SK-N-SH treated with all-trans-retinoic acid at 6 μM for 48 hours (cell line): ENCODE data around the gene VTI1A.

ENCODE experiments used
- ATAC-seq: fragments of 200-7000 bp; cut with Tn5 transposase; 3 replicates; pipeline ENCODE4 v1.9.1; 2020; ENCODE audit warnings: mild to moderate bottlenecking, moderate library complexity
- ARNTL ChIP-seq: fragments of 450-650 bp; formaldehyde crosslinking; IDR thresholded peaks from 2 replicates; pipeline ENCODE4 v1.5.0; 2020; ENCODE audit warnings: low read depth, mild to moderate bottlenecking, moderate library complexity, borderline replicate concordance
- BACH2 ChIP-seq: fragments of 250-450 bp; sonication (Bioruptor Pico); IDR thresholded peaks from 2 replicates; pipeline ENCODE4 v1.9.0; 2021; ENCODE audit warnings: mild to moderate bottlenecking, borderline replicate concordance
- ESRRG ChIP-seq: fragments of 250-450 bp; sonication (Bioruptor Pico); IDR thresholded peaks from 2 replicates; pipeline ENCODE4 v1.6.1; 2021; ENCODE audit warnings: mild to moderate bottlenecking
- GLIS3 ChIP-seq: fragments of 250-450 bp; sonication (Bioruptor Pico); IDR thresholded peaks from 2 replicates; pipeline ENCODE4 v1.5.0; 2020; ENCODE audit warnings: mild to moderate bottlenecking, moderate library complexity
- ISL1 ChIP-seq: fragments of 250-450 bp; sonication (Bioruptor Pico); IDR thresholded peaks from 2 replicates; pipeline ENCODE4 v2.1.2; 2022; ENCODE audit warnings: mild to moderate bottlenecking, moderate library complexity
- OSR1 ChIP-seq: fragments of 250-450 bp; sonication (Bioruptor Pico); IDR thresholded peaks from 2 replicates; pipeline ENCODE4 v1.8.0; 2022; ENCODE audit warnings: moderate library complexity, mild to moderate bottlenecking, inconsistent platforms
- PPARA ChIP-seq: fragments of 250-450 bp; sonication (Bioruptor Pico); IDR thresholded peaks from 2 replicates; pipeline ENCODE4 v1.5.0; 2020; ENCODE audit warnings: mild to moderate bottlenecking, borderline replicate concordance
- RARB ChIP-seq: fragments of 250-450 bp; sonication (Bioruptor Pico); IDR thresholded peaks from 2 replicates; pipeline ENCODE4 v1.8.0; 2021; ENCODE audit warnings: mild to moderate bottlenecking, moderate library complexity
- SNAI2 ChIP-seq: fragments of 250-450 bp; sonication (Bioruptor Pico); IDR thresholded peaks from 2 replicates; pipeline ENCODE4 v1.5.0; 2020; ENCODE audit warnings: mild to moderate bottlenecking, moderate library complexity
- ZC3H10 ChIP-seq: fragments of 250-450 bp; sonication (Bioruptor Pico); IDR thresholded peaks from 2 replicates; pipeline ENCODE4 v1.5.1; 2021; ENCODE audit warnings: mild to moderate bottlenecking, moderate library complexity
- ZFP30 ChIP-seq: fragments of 450-650 bp; formaldehyde crosslinking; IDR thresholded peaks from 2 replicates; pipeline ENCODE4 v1.5.0; 2022; ENCODE audit warnings: mild to moderate bottlenecking, moderate library complexity
- ZNF565 ChIP-seq: fragments of 450-650 bp; formaldehyde crosslinking; conservative IDR thresholded peaks from 2 replicates; pipeline ENCODE4 v1.5.0; 2020; ENCODE audit warnings: low read depth, mild to moderate bottlenecking, moderate library complexity
- ZNF8 ChIP-seq: fragments of 450-650 bp; formaldehyde crosslinking; IDR thresholded peaks from 2 replicates; pipeline ENCODE4 v1.5.0; 2020; ENCODE audit warnings: mild to moderate bottlenecking, moderate library complexity
- TF ChIP-seq, protein P1 (sequence below): fragments of 250-450 bp; sonication (Bioruptor Pico); IDR thresholded peaks from 2 replicates; pipeline ENCODE4 v1.5.0; 2020; ENCODE audit warnings: mild to moderate bottlenecking, moderate library complexity
- TF ChIP-seq, protein P2 (sequence below): fragments of 250-450 bp; sonication (Bioruptor Pico); IDR thresholded peaks from 2 replicates; pipeline ENCODE4 v1.8.0; 2020; ENCODE audit warnings: mild to moderate bottlenecking, moderate library complexity, borderline replicate concordance
- TF ChIP-seq, protein P3 (sequence below): fragments of 250-450 bp; sonication (Bioruptor Pico); IDR thresholded peaks from 2 replicates; pipeline ENCODE4 v1.5.1; 2020; ENCODE audit warnings: low read depth, mild to moderate bottlenecking, moderate library complexity
- TF ChIP-seq, protein P4 (sequence below): fragments of 250-450 bp; sonication (Bioruptor Pico); IDR thresholded peaks from 2 replicates; pipeline ENCODE4 v1.8.0; 2021; ENCODE audit warnings: low read depth, mild to moderate bottlenecking, moderate library complexity, borderline replicate concordance
- TF ChIP-seq, protein P5 (sequence below): fragments of 250-450 bp; sonication (Bioruptor Pico); IDR thresholded peaks from 2 replicates; pipeline ENCODE4 v1.5.1; 2021; ENCODE audit warnings: mild to moderate bottlenecking, moderate library complexity

The VTI1A gene

DNA sequence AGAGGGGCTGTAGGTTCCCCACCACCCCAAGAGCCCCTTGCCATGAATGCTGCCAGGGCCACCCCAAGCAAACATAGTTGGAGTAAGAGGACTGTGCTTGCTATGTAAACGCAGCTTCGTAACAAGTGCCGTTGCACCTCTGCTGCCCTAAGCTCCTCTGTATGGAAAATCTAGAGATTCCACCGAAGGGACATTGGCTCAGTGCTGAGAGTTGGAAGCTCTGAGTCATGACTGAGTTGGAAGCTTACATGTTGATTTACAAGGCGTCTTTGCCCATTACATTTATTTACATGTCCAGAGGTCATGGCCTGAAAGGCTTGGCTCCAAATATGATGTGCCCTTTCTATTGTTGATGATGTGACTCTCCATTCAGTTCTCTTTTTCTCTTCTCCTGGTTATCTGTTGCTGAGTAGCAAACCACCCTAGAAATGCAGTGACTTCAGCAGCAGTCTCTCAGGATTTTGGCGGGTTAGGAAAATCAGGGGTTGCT, 270.0 kb downstream of the VTI1A start (continued):
- TF ChIP-seq, protein P1, sequence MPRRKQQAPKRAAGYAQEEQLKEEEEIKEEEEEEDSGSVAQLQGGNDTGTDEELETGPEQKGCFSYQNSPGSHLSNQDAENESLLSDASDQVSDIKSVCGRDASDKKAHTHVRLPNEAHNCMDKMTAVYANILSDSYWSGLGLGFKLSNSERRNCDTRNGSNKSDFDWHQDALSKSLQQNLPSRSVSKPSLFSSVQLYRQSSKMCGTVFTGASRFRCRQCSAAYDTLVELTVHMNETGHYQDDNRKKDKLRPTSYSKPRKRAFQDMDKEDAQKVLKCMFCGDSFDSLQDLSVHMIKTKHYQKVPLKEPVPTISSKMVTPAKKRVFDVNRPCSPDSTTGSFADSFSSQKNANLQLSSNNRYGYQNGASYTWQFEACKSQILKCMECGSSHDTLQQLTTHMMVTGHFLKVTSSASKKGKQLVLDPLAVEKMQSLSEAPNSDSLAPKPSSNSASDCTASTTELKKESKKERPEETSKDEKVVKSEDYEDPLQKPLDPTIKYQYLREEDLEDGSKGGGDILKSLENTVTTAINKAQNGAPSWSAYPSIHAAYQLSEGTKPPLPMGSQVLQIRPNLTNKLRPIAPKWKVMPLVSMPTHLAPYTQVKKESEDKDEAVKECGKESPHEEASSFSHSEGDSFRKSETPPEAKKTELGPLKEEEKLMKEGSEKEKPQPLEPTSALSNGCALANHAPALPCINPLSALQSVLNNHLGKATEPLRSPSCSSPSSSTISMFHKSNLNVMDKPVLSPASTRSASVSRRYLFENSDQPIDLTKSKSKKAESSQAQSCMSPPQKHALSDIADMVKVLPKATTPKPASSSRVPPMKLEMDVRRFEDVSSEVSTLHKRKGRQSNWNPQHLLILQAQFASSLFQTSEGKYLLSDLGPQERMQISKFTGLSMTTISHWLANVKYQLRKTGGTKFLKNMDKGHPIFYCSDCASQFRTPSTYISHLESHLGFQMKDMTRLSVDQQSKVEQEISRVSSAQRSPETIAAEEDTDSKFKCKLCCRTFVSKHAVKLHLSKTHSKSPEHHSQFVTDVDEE = no peak
- TF ChIP-seq, protein P2, sequence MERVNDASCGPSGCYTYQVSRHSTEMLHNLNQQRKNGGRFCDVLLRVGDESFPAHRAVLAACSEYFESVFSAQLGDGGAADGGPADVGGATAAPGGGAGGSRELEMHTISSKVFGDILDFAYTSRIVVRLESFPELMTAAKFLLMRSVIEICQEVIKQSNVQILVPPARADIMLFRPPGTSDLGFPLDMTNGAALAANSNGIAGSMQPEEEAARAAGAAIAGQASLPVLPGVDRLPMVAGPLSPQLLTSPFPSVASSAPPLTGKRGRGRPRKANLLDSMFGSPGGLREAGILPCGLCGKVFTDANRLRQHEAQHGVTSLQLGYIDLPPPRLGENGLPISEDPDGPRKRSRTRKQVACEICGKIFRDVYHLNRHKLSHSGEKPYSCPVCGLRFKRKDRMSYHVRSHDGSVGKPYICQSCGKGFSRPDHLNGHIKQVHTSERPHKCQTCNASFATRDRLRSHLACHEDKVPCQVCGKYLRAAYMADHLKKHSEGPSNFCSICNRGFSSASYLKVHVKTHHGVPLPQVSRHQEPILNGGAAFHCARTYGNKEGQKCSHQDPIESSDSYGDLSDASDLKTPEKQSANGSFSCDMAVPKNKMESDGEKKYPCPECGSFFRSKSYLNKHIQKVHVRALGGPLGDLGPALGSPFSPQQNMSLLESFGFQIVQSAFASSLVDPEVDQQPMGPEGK = no peak
- TF ChIP-seq ARNTL (CRISPR knock-in tag) (no peak), ISL1 (CRISPR knock-in tag) (no peak), SNAI2 (CRISPR knock-in tag) (no peak), ZNF565 (CRISPR knock-in tag) (no peak)

DNA sequence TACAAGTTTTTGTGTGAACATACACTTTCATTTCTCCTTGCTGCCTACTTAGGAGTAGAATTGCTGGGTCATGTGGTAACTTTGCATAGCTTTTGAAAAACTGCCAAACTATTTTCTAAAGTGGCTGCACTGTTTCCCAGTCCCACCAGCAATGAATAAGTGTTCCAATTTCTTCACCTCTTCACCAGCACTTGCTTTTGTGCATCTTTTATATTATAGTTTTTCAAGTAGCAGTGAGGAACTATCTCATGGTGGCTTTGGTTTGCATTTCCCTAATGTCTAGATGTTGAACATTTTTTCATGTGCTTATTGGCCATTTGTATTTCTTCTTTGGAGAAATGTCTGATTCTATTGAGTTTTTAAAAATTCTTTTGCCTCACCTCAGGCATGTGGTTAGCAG, 273.2 kb downstream of the VTI1A start:
- ATAC-seq = no peak
- no peak for TF ChIP-seq RARB (CRISPR knock-in tag)

DNA sequence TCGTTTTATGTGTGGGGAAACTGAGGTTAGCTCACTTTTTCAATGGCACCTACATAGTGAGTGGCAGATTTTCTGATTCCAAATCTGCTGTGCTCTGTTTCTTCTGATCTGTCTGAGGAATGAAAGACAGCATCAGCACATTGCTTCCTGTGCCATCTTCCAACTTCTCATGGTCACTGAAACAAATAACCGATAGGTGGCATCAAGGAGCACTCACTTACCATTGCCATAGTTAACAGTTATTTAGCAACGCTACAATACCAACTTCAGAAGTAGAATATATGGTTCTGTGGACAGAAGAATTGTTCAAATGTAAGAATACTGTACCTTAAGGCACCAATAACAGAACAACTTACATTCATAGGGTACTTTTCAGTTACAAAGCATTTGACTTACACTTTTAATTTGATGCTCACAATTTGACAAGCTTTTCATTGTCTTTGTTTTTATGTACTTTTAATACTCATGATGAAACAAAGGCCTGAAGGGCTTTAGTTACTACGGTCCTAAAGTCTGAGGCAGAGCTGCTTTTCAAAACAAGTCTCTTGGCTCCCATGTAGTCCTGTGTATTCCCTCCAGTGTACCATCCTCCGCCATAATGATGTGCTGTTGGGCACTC, 274.2 kb downstream of the VTI1A start:
- no peak for ATAC-seq
- TF ChIP-seq GLIS3 (CRISPR knock-in tag) = no peak
- TF ChIP-seq, protein P3, sequence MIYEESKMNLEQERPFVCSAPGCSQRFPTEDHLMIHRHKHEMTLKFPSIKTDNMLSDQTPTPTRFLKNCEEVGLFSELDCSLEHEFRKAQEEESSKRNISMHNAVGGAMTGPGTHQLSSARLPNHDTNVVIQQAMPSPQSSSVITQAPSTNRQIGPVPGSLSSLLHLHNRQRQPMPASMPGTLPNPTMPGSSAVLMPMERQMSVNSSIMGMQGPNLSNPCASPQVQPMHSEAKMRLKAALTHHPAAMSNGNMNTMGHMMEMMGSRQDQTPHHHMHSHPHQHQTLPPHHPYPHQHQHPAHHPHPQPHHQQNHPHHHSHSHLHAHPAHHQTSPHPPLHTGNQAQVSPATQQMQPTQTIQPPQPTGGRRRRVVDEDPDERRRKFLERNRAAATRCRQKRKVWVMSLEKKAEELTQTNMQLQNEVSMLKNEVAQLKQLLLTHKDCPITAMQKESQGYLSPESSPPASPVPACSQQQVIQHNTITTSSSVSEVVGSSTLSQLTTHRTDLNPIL (CRISPR knock-in tag) = no peak
- no peak for TF ChIP-seq OSR1
- TF ChIP-seq, protein P2 = no peak
- no peak for TF ChIP-seq BACH2 (CRISPR knock-in tag)
- TF ChIP-seq ZFP30 (CRISPR knock-in tag) = no peak
- TF ChIP-seq, protein P4, sequence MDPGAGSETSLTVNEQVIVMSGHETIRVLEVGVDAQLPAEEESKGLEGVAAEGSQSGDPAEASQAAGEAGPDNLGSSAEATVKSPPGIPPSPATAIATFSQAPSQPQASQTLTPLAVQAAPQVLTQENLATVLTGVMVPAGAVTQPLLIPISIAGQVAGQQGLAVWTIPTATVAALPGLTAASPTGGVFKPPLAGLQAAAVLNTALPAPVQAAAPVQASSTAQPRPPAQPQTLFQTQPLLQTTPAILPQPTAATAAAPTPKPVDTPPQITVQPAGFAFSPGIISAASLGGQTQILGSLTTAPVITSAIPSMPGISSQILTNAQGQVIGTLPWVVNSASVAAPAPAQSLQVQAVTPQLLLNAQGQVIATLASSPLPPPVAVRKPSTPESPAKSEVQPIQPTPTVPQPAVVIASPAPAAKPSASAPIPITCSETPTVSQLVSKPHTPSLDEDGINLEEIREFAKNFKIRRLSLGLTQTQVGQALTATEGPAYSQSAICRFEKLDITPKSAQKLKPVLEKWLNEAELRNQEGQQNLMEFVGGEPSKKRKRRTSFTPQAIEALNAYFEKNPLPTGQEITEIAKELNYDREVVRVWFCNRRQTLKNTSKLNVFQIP (CRISPR knock-in tag) = no peak
- TF ChIP-seq ZNF8 (CRISPR knock-in tag) = no peak
- TF ChIP-seq RARB (CRISPR knock-in tag) = no peak
- TF ChIP-seq ESRRG (CRISPR knock-in tag) = no peak

DNA sequence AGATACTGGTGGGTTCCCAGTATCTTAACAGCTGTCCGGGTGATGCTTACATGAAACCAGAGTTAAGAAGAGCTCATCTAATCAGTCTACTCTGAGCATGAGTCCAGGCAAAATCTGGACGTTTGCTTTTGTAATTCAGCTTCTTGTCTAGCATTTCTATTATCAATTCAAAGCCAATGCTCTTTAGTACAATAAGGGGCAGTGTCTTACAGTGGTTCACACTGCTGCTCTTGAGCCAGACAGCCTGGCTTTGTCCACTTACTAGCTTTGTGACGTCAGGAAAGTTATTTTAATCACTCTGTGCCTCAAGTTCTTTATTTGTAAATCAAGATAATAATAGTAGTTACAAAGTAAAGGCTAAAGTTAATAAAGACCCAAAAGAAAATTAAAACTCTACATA, 275.7 kb downstream of the VTI1A start:
- no peak for ATAC-seq
- TF ChIP-seq ESRRG (CRISPR knock-in tag) = no peak
- no peak for TF ChIP-seq ZC3H10
- TF ChIP-seq, protein P4 (CRISPR knock-in tag) = no peak
- TF ChIP-seq, protein P1 = no peak
- no peak for TF ChIP-seq GLIS3 (CRISPR knock-in tag)
- TF ChIP-seq PPARA = no peak
- TF ChIP-seq, protein P5, sequence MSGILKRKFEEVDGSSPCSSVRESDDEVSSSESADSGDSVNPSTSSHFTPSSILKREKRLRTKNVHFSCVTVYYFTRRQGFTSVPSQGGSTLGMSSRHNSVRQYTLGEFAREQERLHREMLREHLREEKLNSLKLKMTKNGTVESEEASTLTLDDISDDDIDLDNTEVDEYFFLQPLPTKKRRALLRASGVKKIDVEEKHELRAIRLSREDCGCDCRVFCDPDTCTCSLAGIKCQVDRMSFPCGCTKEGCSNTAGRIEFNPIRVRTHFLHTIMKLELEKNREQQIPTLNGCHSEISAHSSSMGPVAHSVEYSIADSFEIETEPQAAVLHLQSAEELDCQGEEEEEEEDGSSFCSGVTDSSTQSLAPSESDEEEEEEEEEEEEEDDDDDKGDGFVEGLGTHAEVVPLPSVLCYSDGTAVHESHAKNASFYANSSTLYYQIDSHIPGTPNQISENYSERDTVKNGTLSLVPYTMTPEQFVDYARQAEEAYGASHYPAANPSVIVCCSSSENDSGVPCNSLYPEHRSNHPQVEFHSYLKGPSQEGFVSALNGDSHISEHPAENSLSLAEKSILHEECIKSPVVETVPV (CRISPR knock-in tag) = no peak
